ENCODE measurements around the gene OR9G1. TPM values are rescaled to one million over a fixed set of nuclear protein-coding genes. Genes with fewer than 3 reads are reported as not detected.
"Not testable (repeated sequence)": the region's sequence is repeated elsewhere in the genome, so short reads cannot be mapped to it uniquely, and the experiment has no call there.

The OR9G1 gene, protein sequence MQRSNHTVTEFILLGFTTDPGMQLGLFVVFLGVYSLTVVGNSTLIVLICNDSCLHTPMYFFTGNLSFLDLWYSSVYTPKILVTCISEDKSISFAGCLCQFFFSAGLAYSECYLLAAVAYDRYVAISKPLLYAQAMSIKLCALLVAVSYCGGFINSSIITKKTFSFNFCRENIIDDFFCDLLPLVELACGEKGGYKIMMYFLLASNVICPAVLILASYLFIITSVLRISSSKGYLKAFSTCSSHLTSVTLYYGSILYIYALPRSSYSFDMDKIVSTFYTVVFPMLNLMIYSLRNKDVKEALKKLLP
- not detected in 2 replicates for total RNA-seq

DNA sequence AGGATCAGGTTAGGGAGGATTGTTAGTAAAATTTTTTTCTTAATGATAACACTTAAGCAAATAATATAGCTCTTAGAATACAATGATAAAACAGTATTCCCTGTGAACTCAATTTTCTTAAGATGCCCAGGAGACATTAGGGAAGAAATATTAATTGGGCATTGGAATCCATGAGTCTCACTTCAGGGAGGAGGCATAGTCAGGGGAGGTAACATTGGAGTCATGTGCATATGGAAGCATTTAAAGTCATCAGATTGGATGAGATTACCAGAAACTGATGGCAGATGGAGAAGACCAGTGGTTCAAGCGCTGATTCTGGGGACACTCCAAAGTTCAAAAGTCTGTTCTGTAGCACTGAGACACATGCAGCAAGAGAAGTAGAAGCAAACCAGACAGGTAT lies at the start of gene OR9G1:
Gene OR9G1 (plus strand): TSS at position 301 of the 400 bp plus-strand sequence. CDS start 1,293 bp downstream, outside the sequence.
- no peak for DNase-seq
- Mint-ChIP-seq H3K27me3 (no peaks in the 10 kb centered on the region), H3K36me3 (ENCODE audit: low read depth) (no peaks in the 10 kb centered on the region), H3K4me3 (no peak within 1 kb of the TSS), H3K27ac (no peak within 1 kb of the TSS), H3K4me1 (no peaks in the 10 kb centered on the region), H3K9me3 (no peaks in the 10 kb centered on the region)
- intact Hi-C loops (cut with micrococcal nuclease), result no loop called here

DNA sequence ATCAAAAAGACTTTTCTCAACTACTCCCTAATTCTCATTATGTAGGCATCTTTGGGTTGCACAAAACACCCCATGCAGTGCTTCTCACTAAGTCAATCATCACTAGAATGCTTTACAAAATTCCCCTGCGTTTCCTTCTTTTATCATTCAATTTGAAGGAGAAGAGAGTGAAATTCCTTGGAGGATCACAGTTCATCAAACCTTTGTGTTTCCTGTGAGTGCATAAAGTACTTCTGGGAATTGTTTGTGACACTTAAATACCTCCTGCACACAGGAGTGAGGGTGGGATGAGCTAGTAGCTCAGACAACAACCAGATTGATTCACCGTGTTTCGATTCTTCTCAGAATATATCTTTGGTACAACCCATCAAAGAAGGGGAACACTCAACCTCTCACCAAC lies 39.1 kb upstream of the OR9G1 start:
- Mint-ChIP-seq H3K27ac (no peak overlapping the region), H3K9me3 (no peaks in the 10 kb centered on the region), H3K36me3 (ENCODE audit: low read depth) (no peaks in the 10 kb centered on the region), H3K4me3 (no peak overlapping the region), H3K4me1 (no peaks in the 10 kb centered on the region), H3K27me3 (no peaks in the 10 kb centered on the region)
- intact Hi-C loops (cut with micrococcal nuclease), result no loop called here
- DNase-seq, result no peak

DNA sequence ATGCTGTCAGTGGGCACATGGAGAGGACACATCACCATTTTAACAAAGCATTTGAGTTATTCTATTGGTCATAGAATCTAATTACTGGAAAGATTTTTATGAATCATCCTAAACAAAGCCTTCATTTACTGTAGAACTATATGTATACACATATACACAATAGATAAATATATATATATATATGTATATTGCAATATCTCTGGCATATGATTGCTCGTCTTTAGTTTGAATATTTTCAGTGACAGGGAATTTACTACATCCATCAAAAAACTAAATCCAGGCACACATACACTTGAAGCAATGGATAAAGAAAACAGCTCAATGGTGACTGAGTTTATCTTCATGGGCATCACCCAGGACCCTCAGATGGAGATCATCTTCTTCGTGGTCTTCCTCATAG lies 35.5 kb upstream of the OR9G1 start, which contains the start of gene OR5AR1:
Gene OR5AR1 (plus strand): TSS at position 301 of the 400 bp plus-strand sequence. CDS start 0 bp downstream, at position 301.
- H3K27me3 Mint-ChIP-seq, result no peaks in the 10 kb centered on the region
- DNase-seq, result no peak
- no peaks in the 10 kb centered on the region for H3K36me3 Mint-ChIP-seq (ENCODE audit: low read depth)
- no peak within 1 kb of the TSS for H3K27ac Mint-ChIP-seq
- intact Hi-C loops (cut with micrococcal nuclease), result no loop called here
- no peak within 1 kb of the TSS for H3K4me3 Mint-ChIP-seq
- no peaks in the 10 kb centered on the region for H3K9me3 Mint-ChIP-seq
- H3K4me1 Mint-ChIP-seq, result no peaks in the 10 kb centered on the region

DNA sequence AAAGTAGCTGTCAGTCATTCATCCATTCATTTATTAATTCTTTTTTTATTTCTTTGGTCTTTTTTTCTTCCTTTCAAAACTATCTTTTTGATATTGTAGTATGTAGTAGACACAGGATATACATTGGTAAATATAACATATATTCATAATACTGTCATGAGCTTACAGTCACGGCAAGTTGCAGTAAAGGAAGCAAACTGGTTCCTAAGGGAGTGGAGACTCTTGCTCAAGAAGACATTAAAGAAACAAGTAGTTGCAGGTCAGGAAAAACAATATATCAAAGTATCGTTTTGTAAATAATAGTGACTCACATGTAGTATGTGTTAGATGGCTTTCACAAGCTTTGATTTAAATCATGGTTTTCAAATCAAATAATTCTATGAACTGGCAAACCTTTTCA lies 27.9 kb upstream of the OR9G1 start:
- intact Hi-C loops (cut with micrococcal nuclease), result no loop called here
- Mint-ChIP-seq H3K4me1 (no peaks in the 10 kb centered on the region), H3K27ac (no peak overlapping the region), H3K36me3 (ENCODE audit: low read depth) (no peaks in the 10 kb centered on the region), H3K4me3 (no peak overlapping the region), H3K9me3 (no peaks in the 10 kb centered on the region), H3K27me3 (no peaks in the 10 kb centered on the region)
- DNase-seq, result no peak

DNA sequence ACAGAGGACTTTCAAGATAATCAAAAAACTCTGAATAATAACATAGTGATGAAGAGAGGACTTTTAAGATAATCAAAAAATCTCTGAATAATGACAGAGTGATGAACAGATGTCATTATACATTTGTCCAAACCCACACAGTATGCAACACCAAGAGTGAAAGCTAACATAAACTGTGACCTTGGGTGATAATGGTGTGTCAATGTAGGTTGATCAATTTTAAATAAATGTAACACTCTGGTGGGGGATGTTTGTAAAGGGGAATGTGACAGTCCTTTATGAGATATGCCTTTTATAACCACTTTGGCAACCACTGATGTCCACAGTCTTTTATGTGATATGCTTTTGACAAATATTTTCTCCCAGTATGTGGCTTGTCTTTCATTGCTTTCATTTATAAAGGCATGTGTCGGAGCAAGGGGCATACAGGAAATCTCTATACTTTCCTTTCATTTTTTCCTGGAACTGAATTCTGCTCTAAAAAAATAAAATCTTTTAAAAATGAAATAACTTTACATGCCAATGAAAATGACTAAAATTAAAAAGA lies 10.3 kb upstream of the OR9G1 start:
- Mint-ChIP-seq H3K9me3 (no peaks in the 10 kb centered on the region), H3K4me1 (no peaks in the 10 kb centered on the region), H3K36me3 (ENCODE audit: low read depth) (no peaks in the 10 kb centered on the region), H3K27me3 (no peaks in the 10 kb centered on the region), H3K4me3 (no peak overlapping the region), H3K27ac (no peak overlapping the region)
- intact Hi-C loops (cut with micrococcal nuclease), result no loop called here
- no peak for DNase-seq

DNA sequence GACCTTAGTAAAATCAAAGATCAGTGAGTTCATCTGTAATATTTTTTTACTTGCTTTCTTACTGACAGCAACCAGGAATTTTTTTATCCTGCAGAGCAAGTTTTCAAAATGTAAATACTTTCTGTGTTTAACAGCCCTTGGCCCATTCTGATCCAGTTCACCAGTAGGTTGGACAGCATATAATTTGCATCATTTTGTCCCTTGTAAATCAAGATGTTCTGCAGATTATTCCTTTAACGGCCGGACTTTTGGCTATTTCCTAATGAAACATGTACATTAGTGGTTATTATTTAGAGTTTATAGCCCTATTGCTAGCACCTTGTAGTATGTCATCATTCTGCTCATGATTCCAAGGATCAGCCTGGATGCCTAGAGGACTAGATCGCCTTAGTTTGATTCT lies 7.7 kb upstream of the OR9G1 start:
- H3K4me1 Mint-ChIP-seq; DNase-seq; H3K36me3 Mint-ChIP-seq (ENCODE audit: low read depth); H3K4me3 Mint-ChIP-seq; H3K9me3 Mint-ChIP-seq; H3K27ac Mint-ChIP-seq; H3K27me3 Mint-ChIP-seq; intact Hi-C loops (cut with micrococcal nuclease): not testable (repeated sequence)

DNA sequence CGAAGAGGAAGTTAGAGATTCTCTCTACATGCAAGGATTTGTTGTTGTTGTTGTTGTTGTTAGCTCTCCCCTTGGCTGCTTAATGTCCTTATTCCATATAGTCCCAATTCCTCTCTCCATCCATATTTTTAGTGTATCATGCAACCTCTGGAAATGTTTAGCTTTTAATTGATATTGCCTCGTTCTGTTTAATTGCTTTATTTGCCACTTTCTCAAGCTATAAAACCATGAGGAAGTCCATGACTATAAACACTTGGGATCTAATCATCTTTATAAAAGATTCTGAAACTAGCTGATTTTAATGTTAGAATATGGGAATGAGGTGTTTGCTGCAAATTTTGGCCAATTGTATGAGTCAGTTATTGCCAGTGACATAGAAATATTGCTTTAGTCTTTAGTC lies 5.5 kb upstream of the OR9G1 start:
- Mint-ChIP-seq H3K9me3 (no peaks in the 10 kb centered on the region), H3K36me3 (ENCODE audit: low read depth) (no peaks in the 10 kb centered on the region), H3K4me3 (no peak overlapping the region), H3K27me3 (no peaks in the 10 kb centered on the region), H3K4me1 (no peaks in the 10 kb centered on the region), H3K27ac (no peak overlapping the region)
- intact Hi-C loops (cut with micrococcal nuclease), result no loop called here
- DNase-seq, result no peak

DNA sequence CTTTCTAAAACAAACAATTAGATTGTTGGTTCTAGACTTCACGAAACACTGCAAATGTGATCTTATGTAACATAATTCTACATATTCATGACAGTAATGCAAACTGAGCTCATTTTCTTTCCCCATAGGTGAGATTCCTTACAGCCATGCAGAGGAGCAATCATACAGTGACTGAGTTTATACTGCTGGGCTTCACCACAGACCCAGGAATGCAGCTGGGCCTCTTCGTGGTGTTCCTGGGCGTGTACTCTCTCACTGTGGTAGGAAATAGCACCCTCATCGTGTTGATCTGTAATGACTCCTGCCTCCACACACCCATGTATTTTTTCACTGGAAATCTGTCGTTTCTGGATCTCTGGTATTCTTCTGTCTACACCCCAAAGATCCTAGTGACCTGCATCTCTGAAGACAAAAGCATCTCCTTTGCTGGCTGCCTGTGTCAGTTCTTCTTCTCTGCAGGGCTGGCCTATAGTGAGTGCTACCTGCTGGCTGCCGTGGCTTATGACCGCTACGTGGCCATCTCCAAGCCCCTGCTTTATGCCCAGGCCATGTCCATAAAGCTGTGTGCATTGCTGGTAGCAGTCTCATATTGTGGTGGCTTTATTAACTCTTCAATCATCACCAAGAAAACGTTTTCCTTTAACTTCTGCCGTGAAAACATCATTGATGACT lies 1.5 kb downstream of the OR9G1 start:
- H3K4me3 Mint-ChIP-seq, result no peak overlapping the region
- H3K4me1 Mint-ChIP-seq, result no peaks in the 10 kb centered on the region
- no peak overlapping the region for H3K27ac Mint-ChIP-seq
- H3K27me3 Mint-ChIP-seq, result no peaks in the 10 kb centered on the region
- H3K36me3 Mint-ChIP-seq (ENCODE audit: low read depth), result no peaks in the 10 kb centered on the region
- intact Hi-C loops (cut with micrococcal nuclease), result no loop called here
- DNase-seq, result no peak
- H3K9me3 Mint-ChIP-seq, result no peaks in the 10 kb centered on the region

DNA sequence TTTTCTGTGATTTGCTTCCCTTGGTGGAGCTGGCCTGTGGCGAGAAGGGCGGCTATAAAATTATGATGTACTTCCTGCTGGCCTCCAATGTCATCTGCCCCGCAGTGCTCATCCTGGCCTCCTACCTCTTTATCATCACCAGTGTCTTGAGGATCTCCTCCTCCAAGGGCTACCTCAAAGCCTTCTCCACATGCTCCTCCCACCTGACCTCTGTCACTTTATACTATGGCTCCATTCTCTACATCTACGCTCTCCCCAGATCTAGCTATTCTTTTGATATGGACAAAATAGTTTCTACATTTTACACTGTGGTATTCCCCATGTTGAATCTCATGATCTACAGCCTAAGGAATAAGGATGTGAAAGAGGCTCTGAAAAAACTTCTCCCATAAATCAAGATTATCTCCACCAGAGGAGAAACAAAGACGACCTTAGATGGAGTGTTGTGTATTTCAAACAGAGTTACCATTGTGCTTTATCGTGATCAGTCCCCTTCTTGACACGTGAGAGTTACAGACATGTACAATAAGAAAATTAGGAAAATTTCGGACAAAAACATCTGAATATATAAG lies 2.1 kb downstream of the OR9G1 start:
- no peaks in the 10 kb centered on the region for H3K9me3 Mint-ChIP-seq
- H3K36me3 Mint-ChIP-seq (ENCODE audit: low read depth), result no peaks in the 10 kb centered on the region
- intact Hi-C loops (cut with micrococcal nuclease), result no loop called here
- no peaks in the 10 kb centered on the region for H3K4me1 Mint-ChIP-seq
- no peaks in the 10 kb centered on the region for H3K27me3 Mint-ChIP-seq
- no peak overlapping the region for H3K4me3 Mint-ChIP-seq
- no peak for DNase-seq
- no peak overlapping the region for H3K27ac Mint-ChIP-seq

DNA sequence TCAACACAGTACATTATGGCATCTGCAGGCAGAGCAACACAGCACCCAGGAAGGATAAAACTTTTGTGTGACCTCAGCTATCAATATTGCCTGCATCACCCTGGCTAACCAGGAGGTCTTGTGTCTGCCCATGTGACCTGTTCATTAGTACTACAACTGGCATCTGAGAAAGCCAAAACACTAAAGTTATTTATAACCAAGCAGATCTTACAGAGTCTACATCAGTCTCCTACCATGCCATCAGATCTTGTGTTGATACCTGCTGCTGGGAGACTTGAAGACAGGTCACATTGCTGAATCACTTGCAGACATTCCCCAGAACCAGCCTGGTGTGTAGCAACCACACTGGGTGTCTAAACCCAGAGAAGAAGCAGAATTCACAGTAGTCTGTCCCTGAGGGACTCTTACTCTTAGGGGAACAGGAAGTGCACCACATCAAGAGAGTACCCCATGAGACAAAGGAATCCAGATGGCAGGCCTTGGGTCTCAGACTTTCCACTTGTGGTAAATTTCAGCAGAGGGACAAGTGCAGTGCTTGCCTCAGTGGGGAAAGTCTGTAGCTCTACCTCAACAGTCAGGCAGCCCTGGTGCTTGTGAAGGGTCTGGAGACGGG lies 7.0 kb downstream of the OR9G1 start:
- peaks cover 3% of the 10 kb centered on the region for H3K9me3 Mint-ChIP-seq
- H3K4me1 Mint-ChIP-seq, result no peaks in the 10 kb centered on the region
- intact Hi-C loops (cut with micrococcal nuclease), result no loop called here
- DNase-seq, result no peak
- H3K36me3 Mint-ChIP-seq (ENCODE audit: low read depth), result no peaks in the 10 kb centered on the region
- no peak overlapping the region for H3K27ac Mint-ChIP-seq
- H3K4me3 Mint-ChIP-seq, result no peak overlapping the region
- H3K27me3 Mint-ChIP-seq, result no peaks in the 10 kb centered on the region

DNA sequence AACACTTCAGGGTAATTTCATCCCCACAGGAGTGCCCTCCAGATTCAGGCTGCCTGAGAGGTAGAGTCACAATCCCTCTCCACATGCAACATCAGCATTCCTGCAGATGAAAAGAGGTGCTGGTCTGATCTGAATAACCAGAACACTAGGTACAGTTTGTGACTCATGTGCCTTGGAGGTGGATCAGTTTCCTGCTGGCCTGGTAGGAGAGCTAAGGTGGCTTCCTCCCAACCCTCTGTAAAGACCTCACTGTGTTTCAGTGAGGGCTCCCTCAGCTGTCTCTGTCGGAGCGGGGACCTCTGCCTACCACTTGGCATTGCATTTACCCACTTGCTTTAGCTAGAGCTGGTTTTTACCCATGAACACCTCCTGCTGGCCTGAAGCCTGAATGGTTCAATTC lies 7.6 kb downstream of the OR9G1 start:
- intact Hi-C loops (cut with micrococcal nuclease), result no loop called here
- no peak for DNase-seq
- H3K9me3 Mint-ChIP-seq, result peaks cover 3% of the 10 kb centered on the region
- no peak overlapping the region for H3K27ac Mint-ChIP-seq
- no peak overlapping the region for H3K4me3 Mint-ChIP-seq
- no peaks in the 10 kb centered on the region for H3K27me3 Mint-ChIP-seq
- H3K4me1 Mint-ChIP-seq, result no peaks in the 10 kb centered on the region
- no peaks in the 10 kb centered on the region for H3K36me3 Mint-ChIP-seq (ENCODE audit: low read depth)

DNA sequence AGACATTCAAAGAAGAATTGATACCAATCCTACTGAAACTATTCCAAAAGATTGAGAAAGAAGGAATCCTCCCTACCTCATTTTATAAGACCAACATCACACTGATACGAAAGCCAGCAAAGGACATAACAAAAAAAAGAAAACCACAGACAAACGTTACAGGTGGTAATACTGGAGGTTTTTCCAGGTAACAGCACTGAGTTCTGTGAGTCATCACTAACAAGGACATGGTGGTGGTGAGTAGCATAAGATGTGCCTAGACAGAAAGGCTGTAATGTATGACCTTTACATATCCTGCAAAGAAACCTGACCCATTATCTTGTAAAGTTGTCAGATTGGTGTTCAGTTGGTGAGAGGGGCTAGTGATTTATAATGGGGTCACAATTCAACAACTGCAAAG lies 15.3 kb downstream of the OR9G1 start:
- DNase-seq, result no peak
- Mint-ChIP-seq H3K36me3 (ENCODE audit: low read depth) (no peaks in the 10 kb centered on the region), H3K27ac (no peak overlapping the region), H3K4me3 (no peak overlapping the region), H3K27me3 (no peaks in the 10 kb centered on the region), H3K4me1 (no peaks in the 10 kb centered on the region), H3K9me3 (peaks cover 9% of the 10 kb centered on the region)
- intact Hi-C loops (cut with micrococcal nuclease), result no loop called here

DNA sequence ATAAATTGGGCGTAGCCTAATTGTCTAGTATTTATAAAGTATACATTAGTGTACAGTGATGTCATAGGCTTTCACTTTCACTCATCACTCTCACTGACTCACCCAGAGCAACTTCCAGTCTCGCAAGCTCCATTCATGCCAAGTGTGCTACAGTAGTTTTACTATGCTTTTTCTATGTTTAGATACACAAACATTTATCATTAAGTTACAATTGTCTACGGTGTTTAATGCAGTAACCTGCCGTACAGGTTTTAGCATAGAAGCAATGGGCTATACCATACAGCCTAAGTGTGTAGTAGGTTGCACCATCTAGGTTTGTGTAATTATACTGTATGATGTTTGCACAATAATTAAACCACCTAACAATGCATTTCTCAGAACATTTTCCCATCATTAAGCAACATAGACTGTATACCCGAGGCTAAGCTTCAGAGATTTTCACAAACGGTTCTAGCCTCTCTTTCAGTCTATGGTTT lies 17.5 kb downstream of the OR9G1 start:
- intact Hi-C loops (cut with micrococcal nuclease), result no loop called here
- Mint-ChIP-seq H3K9me3 (peaks cover 6% of the 10 kb centered on the region), H3K36me3 (ENCODE audit: low read depth) (no peaks in the 10 kb centered on the region), H3K4me3 (no peak overlapping the region), H3K4me1 (no peaks in the 10 kb centered on the region), H3K27ac (no peak overlapping the region), H3K27me3 (no peaks in the 10 kb centered on the region)
- DNase-seq, result no peak

DNA sequence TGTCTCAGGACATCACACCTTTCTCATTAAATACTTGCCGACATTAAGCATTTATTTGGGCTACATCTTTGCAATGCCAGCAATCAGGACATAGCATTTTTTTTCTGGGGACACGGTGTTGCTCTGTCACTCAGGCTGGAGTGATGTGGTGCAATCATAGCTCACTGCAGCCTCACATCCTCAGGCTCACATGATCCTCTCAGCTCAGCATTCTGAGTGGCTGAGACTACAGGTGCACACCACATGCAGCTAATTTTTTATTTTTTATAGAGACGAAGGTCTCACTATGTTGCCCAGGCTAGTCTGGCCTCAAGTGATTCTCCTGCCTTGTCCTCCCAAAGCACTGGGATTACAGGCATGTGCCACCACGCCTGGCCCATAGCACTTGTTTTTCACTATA lies 21.6 kb downstream of the OR9G1 start:
- Mint-ChIP-seq H3K27ac (no peak overlapping the region), H3K4me3 (no peak overlapping the region), H3K9me3 (no peaks in the 10 kb centered on the region), H3K27me3 (no peaks in the 10 kb centered on the region), H3K4me1 (no peaks in the 10 kb centered on the region), H3K36me3 (ENCODE audit: low read depth) (no peaks in the 10 kb centered on the region)
- intact Hi-C loops (cut with micrococcal nuclease), result no loop called here
- no peak for DNase-seq

Measured in activated CD4-positive, alpha-beta T cell treated with anti-CD3 and anti-CD28 coated beads, Interleukin-2, amount 10 ng/mL, durations not matched to agents 24 days and 14 days (primary cell).